GM23338 (cell line): ENCODE measurements around the gene HTRA2. TPM values are rescaled to one million over a fixed set of nuclear protein-coding genes. Genes with fewer than 3 reads are reported as not detected.

ENCODE experiments used
- ATAC-seq: fragments of 200-7000 bp; cut with Tn5 transposase; 3 replicates; pipeline ENCODE4 v1.9.1; 2020
- DNase-seq: peaks from one replicate; pipeline ENCODE4 v3.0.0-alpha.2; 2015; ENCODE audit warnings: low spot score
- H2AFZ ChIP-seq: fragments of 200-600 bp; sonication (generic); 2 replicates; pipeline ENCODE4 v1.8.0; 2016; ENCODE audit warnings: antibody characterized with exemption, mild to moderate bottlenecking, moderate library complexity
- H3F3A ChIP-seq: fragments of 200-600 bp; sonication (generic); replicated peaks from 2 replicates; pipeline ENCODE4 v1.8.0; 2017; ENCODE audit warnings: antibody characterized with exemption, mixed run types, low read depth
- H3K27ac ChIP-seq: fragments of 200-600 bp; sonication (generic); 2 replicates; pipeline ENCODE4 v1.6.1; 2016; ENCODE audit warnings: low read depth
- H3K27me3 ChIP-seq: fragments of 200-600 bp; sonication (generic); 2 replicates; pipeline ENCODE4 v1.8.0; 2016; ENCODE audit warnings: mild to moderate bottlenecking, mixed run types, moderate library complexity; ENCODE audit not compliant: insufficient read depth
- H3K36me3 ChIP-seq: fragments of 200-600 bp; sonication (generic); 2 replicates; pipeline ENCODE4 v1.8.0; 2016; ENCODE audit warnings: mild to moderate bottlenecking; ENCODE audit not compliant: insufficient read depth
- H3K4me1 ChIP-seq: fragments of 200-600 bp; sonication (generic); 2 replicates; pipeline ENCODE4 v1.8.0; 2016; ENCODE audit warnings: mild to moderate bottlenecking, moderate library complexity; ENCODE audit not compliant: insufficient read depth
- H3K4me2 ChIP-seq: fragments of 200-600 bp; sonication (generic); 2 replicates; pipeline ENCODE4 v1.7.1; 2017; ENCODE audit warnings: mixed run types
- H3K4me3 ChIP-seq: fragments of 200-600 bp; sonication (generic); 2 replicates; pipeline ENCODE4 v1.6.1; 2016; ENCODE audit warnings: mixed run types
- H3K79me2 ChIP-seq: fragments of 200-600 bp; sonication (generic); replicated peaks from 2 replicates; pipeline ENCODE4 v1.8.0; 2017; ENCODE audit warnings: mild to moderate bottlenecking; ENCODE audit not compliant: insufficient read depth
- H3K9me2 ChIP-seq: fragments of 200-600 bp; sonication (generic); 2 replicates; pipeline ENCODE4 v1.8.0; 2017; ENCODE audit not compliant: insufficient read depth
- H4K20me1 ChIP-seq: fragments of 200-600 bp; sonication (generic); replicated peaks from 2 replicates; pipeline ENCODE4 v1.8.0; 2017; ENCODE audit warnings: mild to moderate bottlenecking; ENCODE audit not compliant: insufficient read depth
- H3K27ac Mint-ChIP-seq: 2 replicates; pipeline ENCODE4 v1.8.0; 2020; ENCODE audit warnings: inconsistent platforms, mild to moderate bottlenecking, moderate library complexity, mixed read lengths
- H3K27me3 Mint-ChIP-seq: 3 replicates; pipeline ENCODE4 v1.8.0; 2022; ENCODE audit warnings: low read depth, mild to moderate bottlenecking, moderate library complexity, mixed read lengths, inconsistent platforms; ENCODE audit not compliant: insufficient read depth, poor library complexity
- H3K36me3 Mint-ChIP-seq: 3 replicates; pipeline ENCODE4 v1.8.0; 2021; ENCODE audit warnings: low read depth, mild to moderate bottlenecking, inconsistent platforms, moderate library complexity, mixed read lengths
- H3K4me1 Mint-ChIP-seq: 3 replicates; pipeline ENCODE4 v1.8.0; 2020; ENCODE audit warnings: mild to moderate bottlenecking, inconsistent platforms, mixed read lengths
- H3K4me3 Mint-ChIP-seq: 3 replicates; pipeline ENCODE4 v1.8.0; 2021; ENCODE audit warnings: moderate library complexity, mild to moderate bottlenecking, inconsistent platforms, mixed read lengths
- H3K9me3 Mint-ChIP-seq: 3 replicates; pipeline ENCODE4 v1.8.0; 2020; ENCODE audit warnings: moderate library complexity, mild to moderate bottlenecking, inconsistent platforms, mixed read lengths
- CREB1 ChIP-seq: fragments of 250-450 bp; sonication (Bioruptor Pico); IDR thresholded peaks from 2 replicates; pipeline ENCODE4 v1.5.0; 2020; ENCODE audit warnings: low read depth, mild to moderate bottlenecking, moderate library complexity
- EZH2 ChIP-seq: fragments of 200-600 bp; sonication (generic); IDR thresholded peaks from one replicate; pipeline ENCODE4 v1.8.0; 2017; ENCODE audit warnings: antibody characterized with exemption, mild to moderate bottlenecking, low read depth; ENCODE audit not compliant: unreplicated experiment
- EZH2phosphoT487 ChIP-seq: fragments of 200-600 bp; sonication (generic); IDR thresholded peaks from one replicate; pipeline ENCODE4 v1.8.1; 2018; ENCODE audit warnings: antibody characterized with exemption; ENCODE audit not compliant: unreplicated experiment
- JUNB ChIP-seq: IDR thresholded peaks from one replicate; pipeline ENCODE4 v1.6.1; 2016; ENCODE audit warnings: antibody characterized with exemption; ENCODE audit not compliant: unreplicated experiment
- NANOG ChIP-seq: IDR thresholded peaks from 2 replicates; pipeline ENCODE4 v1.6.1; 2016; ENCODE audit warnings: antibody characterized with exemption, borderline replicate concordance
- POLR2AphosphoS5 ChIP-seq: IDR thresholded peaks from 2 replicates; pipeline ENCODE4 v1.6.1; 2016; ENCODE audit warnings: antibody characterized with exemption, low read depth
- STAT1 ChIP-seq: IDR thresholded peaks from one replicate; pipeline ENCODE4 v1.6.1; 2016; ENCODE audit warnings: antibody characterized with exemption; ENCODE audit not compliant: unreplicated experiment
- ZNF114 ChIP-seq: fragments of 250-450 bp; sonication (Bioruptor Pico); IDR thresholded peaks from 2 replicates; pipeline ENCODE4 v1.5.0; 2020; ENCODE audit warnings: mild to moderate bottlenecking, moderate library complexity
- ZNF331 ChIP-seq: fragments of 250-450 bp; sonication (Bioruptor Pico); IDR thresholded peaks from 2 replicates; pipeline ENCODE4 v1.5.0; 2020; ENCODE audit warnings: low read depth, mild to moderate bottlenecking, moderate library complexity
- polyA plus RNA-seq: library from polyadenylated mRNA; unstranded; fragments of >200 nt; fragmentation: Nextera tagmentation; extraction: Ambion mirVana; gene quantifications from 2 replicates; pipeline ENCODE4 v1.2.1, GENCODE V29; 2016
- total RNA-seq: library from RNA; depleted of rRNA; stranded (reverse); fragments of >200 nt; shearing (Covaris generic); gene quantifications from 2 replicates; pipeline ENCODE4 v1.2.3, GENCODE V29; 2014
- TF ChIP-seq, protein P1 (sequence below), 2 experiments: fragments of 200-600 bp in 1 of 2; sonication (generic) in 1 of 2; conservative IDR thresholded peaks; 2 replicates each; pipeline versions ENCODE4 v1.5.1 to v1.6.1; 2016 to 2017; ENCODE audit warnings: antibody characterized with exemption in 2 of 2, low read depth in 2 of 2, mild to moderate bottlenecking in 2 of 2, moderate library complexity in 1 of 2
- TF ChIP-seq, protein P2 (sequence below): IDR thresholded peaks from 2 replicates; pipeline ENCODE4 v1.6.1; 2016; ENCODE audit warnings: antibody characterized with exemption
- TF ChIP-seq, protein P3 (sequence below): IDR thresholded peaks from one replicate; pipeline ENCODE4 v1.6.1; 2018; ENCODE audit warnings: antibody characterized with exemption; ENCODE audit not compliant: unreplicated experiment
- TF ChIP-seq, protein P4 (sequence below): fragments of 250-450 bp; sonication (Bioruptor Pico); IDR thresholded peaks from 2 replicates; pipeline ENCODE4 v1.5.0; 2020; ENCODE audit warnings: mild to moderate bottlenecking, moderate library complexity

HTRA2 gene
- total and polyA plus RNA-seq, 2 experiments from 2014 or later = 17.8 to 19.7 TPM

- Mint-ChIP-seq H3K27me3 (peaks cover 29% of the 10 kb centered on the region), H3K9me3 (no peaks in the 10 kb centered on the region), H3K4me3 (peak overlapping the region; percentile 50; the same call in 1 of the 3 replicates), H3K36me3 (peaks cover 37% of the 10 kb centered on the region), H3K4me1 (peaks cover 19% of the 10 kb centered on the region), H3K27ac (no peak overlapping the region)
- Histone ChIP-seq H3K9me2 (no peaks in the 10 kb centered on the region), H4K20me1 (peaks cover 9% of the 10 kb centered on the region; the same call in 1 of the 2 replicates), H3K4me2 (no peak overlapping the region), H3K27ac (no peak overlapping the region), H3K27me3 (peaks cover 16% of the 10 kb centered on the region; the same call in 1 of the 2 replicates), H3K79me2 (peaks cover 18% of the 10 kb centered on the region), H3K4me1 (peaks cover 7% of the 10 kb centered on the region; the same call in 1 of the 2 replicates), H3K4me3 (no peak overlapping the region), H2AFZ (no peak overlapping the region), H3F3A (0 out of 2 replicates have a peak, but pooled peaks cover 12% of the 10 kb centered on the region), H3K36me3 (peaks cover 11% of the 10 kb centered on the region)
- TF ChIP-seq EZH2 (no peak), ZNF114 (CRISPR knock-in tag) (no peak), CREB1 (CRISPR knock-in tag) (no peak), JUNB (no peak), EZH2phosphoT487 (no peak), ZNF331 (CRISPR knock-in tag) (no peak), POLR2AphosphoS5 (no peak), NANOG (no peak), STAT1 (no peak)
- TF ChIP-seq, protein P1, sequence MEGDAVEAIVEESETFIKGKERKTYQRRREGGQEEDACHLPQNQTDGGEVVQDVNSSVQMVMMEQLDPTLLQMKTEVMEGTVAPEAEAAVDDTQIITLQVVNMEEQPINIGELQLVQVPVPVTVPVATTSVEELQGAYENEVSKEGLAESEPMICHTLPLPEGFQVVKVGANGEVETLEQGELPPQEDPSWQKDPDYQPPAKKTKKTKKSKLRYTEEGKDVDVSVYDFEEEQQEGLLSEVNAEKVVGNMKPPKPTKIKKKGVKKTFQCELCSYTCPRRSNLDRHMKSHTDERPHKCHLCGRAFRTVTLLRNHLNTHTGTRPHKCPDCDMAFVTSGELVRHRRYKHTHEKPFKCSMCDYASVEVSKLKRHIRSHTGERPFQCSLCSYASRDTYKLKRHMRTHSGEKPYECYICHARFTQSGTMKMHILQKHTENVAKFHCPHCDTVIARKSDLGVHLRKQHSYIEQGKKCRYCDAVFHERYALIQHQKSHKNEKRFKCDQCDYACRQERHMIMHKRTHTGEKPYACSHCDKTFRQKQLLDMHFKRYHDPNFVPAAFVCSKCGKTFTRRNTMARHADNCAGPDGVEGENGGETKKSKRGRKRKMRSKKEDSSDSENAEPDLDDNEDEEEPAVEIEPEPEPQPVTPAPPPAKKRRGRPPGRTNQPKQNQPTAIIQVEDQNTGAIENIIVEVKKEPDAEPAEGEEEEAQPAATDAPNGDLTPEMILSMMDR (conservative IDR thresholded peaks at IDR 0.05; ENCODE audit: low read depth in 2 of 2) = no peak
- TF ChIP-seq, protein P2, sequence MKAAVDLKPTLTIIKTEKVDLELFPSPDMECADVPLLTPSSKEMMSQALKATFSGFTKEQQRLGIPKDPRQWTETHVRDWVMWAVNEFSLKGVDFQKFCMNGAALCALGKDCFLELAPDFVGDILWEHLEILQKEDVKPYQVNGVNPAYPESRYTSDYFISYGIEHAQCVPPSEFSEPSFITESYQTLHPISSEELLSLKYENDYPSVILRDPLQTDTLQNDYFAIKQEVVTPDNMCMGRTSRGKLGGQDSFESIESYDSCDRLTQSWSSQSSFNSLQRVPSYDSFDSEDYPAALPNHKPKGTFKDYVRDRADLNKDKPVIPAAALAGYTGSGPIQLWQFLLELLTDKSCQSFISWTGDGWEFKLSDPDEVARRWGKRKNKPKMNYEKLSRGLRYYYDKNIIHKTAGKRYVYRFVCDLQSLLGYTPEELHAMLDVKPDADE = no peak
- TF ChIP-seq, protein P3, sequence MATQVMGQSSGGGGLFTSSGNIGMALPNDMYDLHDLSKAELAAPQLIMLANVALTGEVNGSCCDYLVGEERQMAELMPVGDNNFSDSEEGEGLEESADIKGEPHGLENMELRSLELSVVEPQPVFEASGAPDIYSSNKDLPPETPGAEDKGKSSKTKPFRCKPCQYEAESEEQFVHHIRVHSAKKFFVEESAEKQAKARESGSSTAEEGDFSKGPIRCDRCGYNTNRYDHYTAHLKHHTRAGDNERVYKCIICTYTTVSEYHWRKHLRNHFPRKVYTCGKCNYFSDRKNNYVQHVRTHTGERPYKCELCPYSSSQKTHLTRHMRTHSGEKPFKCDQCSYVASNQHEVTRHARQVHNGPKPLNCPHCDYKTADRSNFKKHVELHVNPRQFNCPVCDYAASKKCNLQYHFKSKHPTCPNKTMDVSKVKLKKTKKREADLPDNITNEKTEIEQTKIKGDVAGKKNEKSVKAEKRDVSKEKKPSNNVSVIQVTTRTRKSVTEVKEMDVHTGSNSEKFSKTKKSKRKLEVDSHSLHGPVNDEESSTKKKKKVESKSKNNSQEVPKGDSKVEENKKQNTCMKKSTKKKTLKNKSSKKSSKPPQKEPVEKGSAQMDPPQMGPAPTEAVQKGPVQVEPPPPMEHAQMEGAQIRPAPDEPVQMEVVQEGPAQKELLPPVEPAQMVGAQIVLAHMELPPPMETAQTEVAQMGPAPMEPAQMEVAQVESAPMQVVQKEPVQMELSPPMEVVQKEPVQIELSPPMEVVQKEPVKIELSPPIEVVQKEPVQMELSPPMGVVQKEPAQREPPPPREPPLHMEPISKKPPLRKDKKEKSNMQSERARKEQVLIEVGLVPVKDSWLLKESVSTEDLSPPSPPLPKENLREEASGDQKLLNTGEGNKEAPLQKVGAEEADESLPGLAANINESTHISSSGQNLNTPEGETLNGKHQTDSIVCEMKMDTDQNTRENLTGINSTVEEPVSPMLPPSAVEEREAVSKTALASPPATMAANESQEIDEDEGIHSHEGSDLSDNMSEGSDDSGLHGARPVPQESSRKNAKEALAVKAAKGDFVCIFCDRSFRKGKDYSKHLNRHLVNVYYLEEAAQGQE = no peak
- TF ChIP-seq, protein P4, sequence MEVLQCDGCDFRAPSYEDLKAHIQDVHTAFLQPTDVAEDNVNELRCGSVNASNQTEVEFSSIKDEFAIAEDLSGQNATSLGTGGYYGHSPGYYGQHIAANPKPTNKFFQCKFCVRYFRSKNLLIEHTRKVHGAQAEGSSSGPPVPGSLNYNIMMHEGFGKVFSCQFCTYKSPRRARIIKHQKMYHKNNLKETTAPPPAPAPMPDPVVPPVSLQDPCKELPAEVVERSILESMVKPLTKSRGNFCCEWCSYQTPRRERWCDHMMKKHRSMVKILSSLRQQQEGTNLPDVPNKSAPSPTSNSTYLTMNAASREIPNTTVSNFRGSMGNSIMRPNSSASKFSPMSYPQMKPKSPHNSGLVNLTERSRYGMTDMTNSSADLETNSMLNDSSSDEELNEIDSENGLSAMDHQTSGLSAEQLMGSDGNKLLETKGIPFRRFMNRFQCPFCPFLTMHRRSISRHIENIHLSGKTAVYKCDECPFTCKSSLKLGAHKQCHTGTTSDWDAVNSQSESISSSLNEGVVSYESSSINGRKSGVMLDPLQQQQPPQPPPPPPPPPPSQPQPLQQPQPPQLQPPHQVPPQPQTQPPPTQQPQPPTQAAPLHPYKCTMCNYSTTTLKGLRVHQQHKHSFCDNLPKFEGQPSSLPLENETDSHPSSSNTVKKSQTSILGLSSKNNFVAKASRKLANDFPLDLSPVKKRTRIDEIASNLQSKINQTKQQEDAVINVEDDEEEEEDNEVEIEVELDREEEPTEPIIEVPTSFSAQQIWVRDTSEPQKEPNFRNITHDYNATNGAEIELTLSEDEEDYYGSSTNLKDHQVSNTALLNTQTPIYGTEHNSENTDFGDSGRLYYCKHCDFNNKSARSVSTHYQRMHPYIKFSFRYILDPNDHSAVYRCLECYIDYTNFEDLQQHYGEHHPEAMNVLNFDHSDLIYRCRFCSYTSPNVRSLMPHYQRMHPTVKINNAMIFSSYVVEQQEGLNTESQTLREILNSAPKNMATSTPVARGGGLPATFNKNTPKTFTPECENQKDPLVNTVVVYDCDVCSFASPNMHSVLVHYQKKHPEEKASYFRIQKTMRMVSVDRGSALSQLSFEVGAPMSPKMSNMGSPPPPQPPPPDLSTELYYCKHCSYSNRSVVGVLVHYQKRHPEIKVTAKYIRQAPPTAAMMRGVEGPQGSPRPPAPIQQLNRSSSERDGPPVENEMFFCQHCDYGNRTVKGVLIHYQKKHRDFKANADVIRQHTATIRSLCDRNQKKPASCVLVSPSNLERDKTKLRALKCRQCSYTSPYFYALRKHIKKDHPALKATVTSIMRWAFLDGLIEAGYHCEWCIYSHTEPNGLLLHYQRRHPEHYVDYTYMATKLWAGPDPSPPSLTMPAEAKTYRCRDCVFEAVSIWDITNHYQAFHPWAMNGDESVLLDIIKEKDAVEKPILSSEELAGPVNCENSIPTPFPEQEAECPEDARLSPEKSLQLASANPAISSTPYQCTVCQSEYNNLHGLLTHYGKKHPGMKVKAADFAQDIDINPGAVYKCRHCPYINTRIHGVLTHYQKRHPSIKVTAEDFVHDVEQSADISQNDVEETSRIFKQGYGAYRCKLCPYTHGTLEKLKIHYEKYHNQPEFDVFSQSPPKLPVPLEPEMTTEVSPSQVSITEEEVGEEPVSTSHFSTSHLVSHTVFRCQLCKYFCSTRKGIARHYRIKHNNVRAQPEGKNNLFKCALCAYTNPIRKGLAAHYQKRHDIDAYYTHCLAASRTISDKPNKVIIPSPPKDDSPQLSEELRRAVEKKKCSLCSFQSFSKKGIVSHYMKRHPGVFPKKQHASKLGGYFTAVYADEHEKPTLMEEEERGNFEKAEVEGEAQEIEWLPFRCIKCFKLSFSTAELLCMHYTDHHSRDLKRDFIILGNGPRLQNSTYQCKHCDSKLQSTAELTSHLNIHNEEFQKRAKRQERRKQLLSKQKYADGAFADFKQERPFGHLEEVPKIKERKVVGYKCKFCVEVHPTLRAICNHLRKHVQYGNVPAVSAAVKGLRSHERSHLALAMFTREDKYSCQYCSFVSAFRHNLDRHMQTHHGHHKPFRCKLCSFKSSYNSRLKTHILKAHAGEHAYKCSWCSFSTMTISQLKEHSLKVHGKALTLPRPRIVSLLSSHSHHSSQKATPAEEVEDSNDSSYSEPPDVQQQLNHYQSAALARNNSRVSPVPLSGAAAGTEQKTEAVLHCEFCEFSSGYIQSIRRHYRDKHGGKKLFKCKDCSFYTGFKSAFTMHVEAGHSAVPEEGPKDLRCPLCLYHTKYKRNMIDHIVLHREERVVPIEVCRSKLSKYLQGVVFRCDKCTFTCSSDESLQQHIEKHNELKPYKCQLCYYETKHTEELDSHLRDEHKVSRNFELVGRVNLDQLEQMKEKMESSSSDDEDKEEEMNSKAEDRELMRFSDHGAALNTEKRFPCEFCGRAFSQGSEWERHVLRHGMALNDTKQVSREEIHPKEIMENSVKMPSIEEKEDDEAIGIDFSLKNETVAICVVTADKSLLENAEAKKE (CRISPR knock-in tag) = no peak
- DNase-seq = no peak
- no peak for ATAC-seq
Measured at GRCh38 chr2:74526649-74527230, 3.0 kb upstream of the HTRA2 start.
